Neural progenitor cell (in vitro differentiated cells): ENCODE data around the gene PSMB7.

Experiments used
- EZH2 ChIP-seq: fragments of 200-600 bp; sonication (generic); IDR thresholded peaks from 2 replicates; pipeline ENCODE4 v1.6.1; 2017; ENCODE audit warnings: antibody characterized with exemption, mild to moderate bottlenecking, moderate library complexity
- EZH2phosphoT487 ChIP-seq: fragments of 200-600 bp; sonication (generic); IDR thresholded peaks from 2 replicates; pipeline ENCODE4 v1.6.1; 2017; ENCODE audit warnings: antibody characterized with exemption
- TF ChIP-seq, protein P1 (sequence below): fragments of 200-600 bp; sonication (generic); IDR thresholded peaks from 2 replicates; pipeline ENCODE4 v1.5.1; 2017; ENCODE audit warnings: antibody characterized with exemption, mild to moderate bottlenecking

DNA sequence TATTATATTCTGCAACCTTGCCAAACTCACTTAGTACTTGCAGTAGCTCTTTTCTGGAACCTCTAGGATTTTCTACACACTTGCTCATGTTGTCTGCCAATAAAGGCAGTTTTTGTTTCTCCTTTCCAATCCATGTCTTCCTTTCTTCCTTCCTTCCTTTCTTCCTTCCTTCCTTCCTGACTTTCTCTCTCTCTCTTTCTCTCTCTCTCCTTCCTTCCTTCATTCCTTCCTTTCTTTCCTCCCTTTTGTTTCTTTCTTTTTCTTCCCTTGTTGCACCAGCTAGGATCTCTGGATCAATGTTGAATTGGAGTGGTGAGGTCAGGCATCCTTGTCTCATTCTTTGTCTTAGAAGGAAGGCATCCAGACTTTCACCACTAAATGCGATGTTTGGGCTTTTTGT, 47.5 kb upstream of the PSMB7 start:
- TF ChIP-seq, protein P1, sequence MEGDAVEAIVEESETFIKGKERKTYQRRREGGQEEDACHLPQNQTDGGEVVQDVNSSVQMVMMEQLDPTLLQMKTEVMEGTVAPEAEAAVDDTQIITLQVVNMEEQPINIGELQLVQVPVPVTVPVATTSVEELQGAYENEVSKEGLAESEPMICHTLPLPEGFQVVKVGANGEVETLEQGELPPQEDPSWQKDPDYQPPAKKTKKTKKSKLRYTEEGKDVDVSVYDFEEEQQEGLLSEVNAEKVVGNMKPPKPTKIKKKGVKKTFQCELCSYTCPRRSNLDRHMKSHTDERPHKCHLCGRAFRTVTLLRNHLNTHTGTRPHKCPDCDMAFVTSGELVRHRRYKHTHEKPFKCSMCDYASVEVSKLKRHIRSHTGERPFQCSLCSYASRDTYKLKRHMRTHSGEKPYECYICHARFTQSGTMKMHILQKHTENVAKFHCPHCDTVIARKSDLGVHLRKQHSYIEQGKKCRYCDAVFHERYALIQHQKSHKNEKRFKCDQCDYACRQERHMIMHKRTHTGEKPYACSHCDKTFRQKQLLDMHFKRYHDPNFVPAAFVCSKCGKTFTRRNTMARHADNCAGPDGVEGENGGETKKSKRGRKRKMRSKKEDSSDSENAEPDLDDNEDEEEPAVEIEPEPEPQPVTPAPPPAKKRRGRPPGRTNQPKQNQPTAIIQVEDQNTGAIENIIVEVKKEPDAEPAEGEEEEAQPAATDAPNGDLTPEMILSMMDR = no peak
- TF ChIP-seq EZH2 = no peak
- no peak for TF ChIP-seq EZH2phosphoT487
